ENCODE data around the gene SP100. TPM values are rescaled to one million over a fixed set of nuclear protein-coding genes. Genes with fewer than 3 reads are reported as not detected.
"Not testable (repeated sequence)": the region's sequence is repeated elsewhere in the genome, so short reads cannot be mapped to it uniquely, and the experiment has no call there.

The SP100 gene
- total and polyA plus RNA-seq, 2 of the 13 experiments (the other 11 are each of a cell fraction or from before 2014, with no cell fraction given), result 12.6 to 16.5 TPM

- no peaks in the 10 kb centered on the region for H3K9me3 ChIP-seq (ENCODE audit: low read length)
- intact Hi-C loops (cut with micrococcal nuclease; ENCODE audit: unreplicated experiment) (no loop called here), in situ Hi-C loops (cut with HindIII; ENCODE audit: extremely low pct_ligation_motif_present, low pct_unique_long_range_greater_than_20kb) (no loop called here)
- FAIRE-seq (no peak), ATAC-seq (no peak), DNase-seq (ENCODE audit: low spot score) (no peak)
- H4K20me1 ChIP-seq (ENCODE audit: insufficient read depth, low read length), result no peaks in the 10 kb centered on the region
- H3K4me2 ChIP-seq (ENCODE audit: low read depth, low read length), result no peak overlapping the region
- no peaks in the 10 kb centered on the region for H3K79me2 ChIP-seq (ENCODE audit: insufficient read depth, low read length)
- peaks cover 22% of the 10 kb centered on the region for H3K4me1 ChIP-seq (ENCODE audit: insufficient read depth, low read length)
- ChIA-PET POLR2A (no interaction called here), CTCF (ENCODE audit: low intra/inter-chr PET ratio, low total read pairs) (no interaction called here)
- no TSS peak for BruUV-seq (replicated peaks)
- no peak for TF ChIP-seq DR1 (CRISPR knock-in tag; IDR thresholded peaks at IDR 0.05)
- TF ChIP-seq ZNF121 (CRISPR knock-in tag; IDR thresholded peaks at IDR 0.05), result 0 out of 2 replicates have a peak, but pooled peaks have one; percentile 15
- WGBS (ENCODE audit: low lambda C conversion rate), result 49% methylated on average over 3 of the region's 3 CpGs
- H3K36me3 ChIP-seq (replicated peaks in 1 of 2; ENCODE audit: control insufficient read depth in 1 of 2, insufficient read depth in 2 of 2, low read length in 2 of 2), result no peaks in the 10 kb centered on the region; a peak in 1 of 5 replicates
- H3K27ac ChIP-seq (ENCODE audit: extremely low read length, insufficient read depth, low read length), result no peak overlapping the region
- H3K9ac ChIP-seq (ENCODE audit: insufficient read depth, low read depth, low read length), result no peak overlapping the region
- no peaks in the 10 kb centered on the region; a peak in 1 of 5 replicates for H3K27me3 ChIP-seq (ENCODE audit: control insufficient read depth in 1 of 2, insufficient read depth in 2 of 2, low read length in 2 of 2)
- H3K4me3 ChIP-seq (replicated peaks in 1 of 3; ENCODE audit: insufficient read depth in 1 of 3, low read depth in 2 of 3, low read length in 3 of 3), result no peak overlapping the region
- H2AFZ ChIP-seq (ENCODE audit: low read length), result no peak overlapping the region
These were observed 7.7 kb upstream of the SP100 start for GRCh38 chr2:230408244-230408842.

DNA sequence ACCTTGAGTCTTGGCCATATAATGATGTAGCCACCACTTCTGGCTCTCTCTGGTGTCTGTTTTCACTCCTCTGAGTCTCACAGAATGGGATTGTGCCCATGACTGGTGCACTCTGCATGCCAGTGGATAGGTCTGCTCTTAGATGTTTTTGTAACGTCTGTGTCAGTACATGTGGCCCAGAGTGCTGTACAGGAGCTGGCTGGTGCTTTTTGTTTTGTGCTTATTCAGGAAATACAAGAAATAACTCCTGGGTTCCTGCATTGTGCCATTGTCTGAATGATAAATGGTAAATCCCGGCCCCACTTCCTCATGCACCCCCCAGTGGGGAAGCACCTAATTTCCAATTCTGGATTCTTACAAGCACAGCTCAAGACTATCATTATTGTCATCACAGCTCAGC lies 6.7 kb upstream of the SP100 start:
- H3K9ac ChIP-seq (ENCODE audit: insufficient read depth, low read depth, low read length); H3K79me2 ChIP-seq (ENCODE audit: insufficient read depth, low read length); H3K27ac ChIP-seq (ENCODE audit: extremely low read length, insufficient read depth, low read length); CTCF ChIA-PET (ENCODE audit: low intra/inter-chr PET ratio, low total read pairs); FAIRE-seq; H3K4me2 ChIP-seq (ENCODE audit: low read depth, low read length); in situ Hi-C loops (cut with HindIII; ENCODE audit: extremely low pct_ligation_motif_present, low pct_unique_long_range_greater_than_20kb); H3K4me3 ChIP-seq (replicated peaks in 1 of 3; ENCODE audit: insufficient read depth in 1 of 3, low read depth in 2 of 3, low read length in 3 of 3); H3K36me3 ChIP-seq (replicated peaks in 1 of 2; ENCODE audit: control insufficient read depth in 1 of 2, insufficient read depth in 2 of 2, low read length in 2 of 2); H4K20me1 ChIP-seq (ENCODE audit: insufficient read depth, low read length); POLR2A ChIA-PET; H3K27me3 ChIP-seq (ENCODE audit: control insufficient read depth in 1 of 2, insufficient read depth in 2 of 2, low read length in 2 of 2); intact Hi-C loops (cut with micrococcal nuclease; ENCODE audit: unreplicated experiment); DNase-seq (ENCODE audit: low spot score); ATAC-seq; H2AFZ ChIP-seq (ENCODE audit: low read length); H3K9me3 ChIP-seq (ENCODE audit: low read length); BruUV-seq (replicated peaks): not testable (repeated sequence)
- H3K4me1 ChIP-seq (ENCODE audit: insufficient read depth, low read length), result peaks cover 32% of the 10 kb centered on the region
- 13% methylated on average over 2 of the region's 2 CpGs for WGBS (ENCODE audit: low lambda C conversion rate)

Measured in HepG2 (cell line).